SK-N-SH treated with all-trans-retinoic acid at 6 μM for 48 hours (cell line): ENCODE results near the gene RNF145.

Experiments used
- ARNTL ChIP-seq: fragments of 450-650 bp; formaldehyde crosslinking; IDR thresholded peaks from 2 replicates; pipeline ENCODE4 v1.5.0; 2020; ENCODE audit warnings: low read depth, mild to moderate bottlenecking, moderate library complexity, borderline replicate concordance
- CREB5 ChIP-seq: fragments of 250-450 bp; sonication (Bioruptor Pico); IDR thresholded peaks from 2 replicates; pipeline ENCODE4 v1.5.1; 2020; ENCODE audit warnings: low read depth, mild to moderate bottlenecking, moderate library complexity
- CSDC2 ChIP-seq: fragments of 250-450 bp; sonication (Bioruptor Pico); IDR thresholded peaks from 2 replicates; pipeline ENCODE4 v1.5.0; 2020; ENCODE audit warnings: mild to moderate bottlenecking, moderate library complexity
- ESRRG ChIP-seq: fragments of 250-450 bp; sonication (Bioruptor Pico); IDR thresholded peaks from 2 replicates; pipeline ENCODE4 v1.6.1; 2021; ENCODE audit warnings: mild to moderate bottlenecking
- ISL1 ChIP-seq: fragments of 250-450 bp; sonication (Bioruptor Pico); IDR thresholded peaks from 2 replicates; pipeline ENCODE4 v2.1.2; 2022; ENCODE audit warnings: mild to moderate bottlenecking, moderate library complexity
- POU6F1 ChIP-seq: fragments of 250-450 bp; sonication (Bioruptor Pico); IDR thresholded peaks from 2 replicates; pipeline ENCODE4 v1.8.0; 2021; ENCODE audit warnings: low read depth, mild to moderate bottlenecking, moderate library complexity, borderline replicate concordance
- PPARA ChIP-seq: fragments of 250-450 bp; sonication (Bioruptor Pico); IDR thresholded peaks from 2 replicates; pipeline ENCODE4 v1.5.0; 2020; ENCODE audit warnings: mild to moderate bottlenecking, borderline replicate concordance
- RARB ChIP-seq: fragments of 250-450 bp; sonication (Bioruptor Pico); IDR thresholded peaks from 2 replicates; pipeline ENCODE4 v1.8.0; 2021; ENCODE audit warnings: mild to moderate bottlenecking, moderate library complexity
- TSHZ2 ChIP-seq: fragments of 250-450 bp; sonication (Bioruptor Pico); IDR thresholded peaks from 2 replicates; pipeline ENCODE4 v1.5.0; 2020; ENCODE audit warnings: mild to moderate bottlenecking, moderate library complexity
- ZNF70 ChIP-seq: fragments of 450-650 bp; formaldehyde crosslinking; IDR thresholded peaks from 2 replicates; pipeline ENCODE4 v1.5.0; 2020; ENCODE audit warnings: mild to moderate bottlenecking, moderate library complexity

GRCh38 chr5:159130871-159131270 is 78.5 kb downstream of the RNF145 start:
- no peak for TF ChIP-seq TSHZ2
- TF ChIP-seq RARB (CRISPR knock-in tag): no peak
- no peak for TF ChIP-seq ISL1 (CRISPR knock-in tag)
- no peak for TF ChIP-seq ARNTL (CRISPR knock-in tag)
- no peak for TF ChIP-seq ZNF70
- no peak for TF ChIP-seq POU6F1 (CRISPR knock-in tag)
- TF ChIP-seq CREB5: no peak
- TF ChIP-seq CSDC2: no peak
- TF ChIP-seq ESRRG (CRISPR knock-in tag): no peak
- no peak for TF ChIP-seq PPARA (CRISPR knock-in tag)
